HG03097 (cell line): ENCODE results near the gene BCL2.

Experiments
- ATAC-seq: cut with Tn5 transposase; IDR thresholded peaks from one replicate; pipeline ENCODE4 v1.9.1; 2021; ENCODE audit not compliant: unreplicated experiment, low FRiP score

Gene BCL2

GRCh38 chr18:63164396-63164795, 155.2 kb downstream of the BCL2 start:
- ATAC-seq, result no peak

GRCh38 chr18:63162271-63163014, 157.1 kb downstream of the BCL2 start:
- ATAC-seq, result peak; percentile 25

GRCh38 chr18:63161761-63162195, 157.8 kb downstream of the BCL2 start:
- peak; percentile 41 for ATAC-seq

- ATAC-seq, result no peak
Measured at GRCh38 chr18:63161032-63161760, 158.4 kb downstream of the BCL2 start.

GRCh38 chr18:63160172-63160995, 159.2 kb downstream of the BCL2 start:
- no peak for ATAC-seq

GRCh38 chr18:63159590-63159989, 160.0 kb downstream of the BCL2 start:
- no peak for ATAC-seq

- no peak for ATAC-seq
Measured at GRCh38 chr18:63158676-63159291, 160.8 kb downstream of the BCL2 start.

GRCh38 chr18:63158012-63158631, 161.4 kb downstream of the BCL2 start:
- no peak for ATAC-seq

- ATAC-seq, result no peak
Measured at GRCh38 chr18:63157293-63158011, 162.1 kb downstream of the BCL2 start.

- no peak for ATAC-seq
Measured at GRCh38 chr18:63155910-63156773, 163.4 kb downstream of the BCL2 start.

- peak; percentile 39 for ATAC-seq
Measured at GRCh38 chr18:63155169-63155852, 164.3 kb downstream of the BCL2 start.

- no peak for ATAC-seq
Measured at GRCh38 chr18:63154350-63155152, 165.0 kb downstream of the BCL2 start.

GRCh38 chr18:63152791-63153190, 166.8 kb downstream of the BCL2 start:
- no peak for ATAC-seq

GRCh38 chr18:63152096-63152495, 167.5 kb downstream of the BCL2 start:
- no peak for ATAC-seq

GRCh38 chr18:63151539-63151938, 168.0 kb downstream of the BCL2 start:
- no peak for ATAC-seq

GRCh38 chr18:63150942-63151421, 168.6 kb downstream of the BCL2 start:
- no peak for ATAC-seq

GRCh38 chr18:63150326-63150725, 169.2 kb downstream of the BCL2 start:
- ATAC-seq, result no peak
